ENCODE measurements around the gene COL9A3.
A peak's percentile ranks its signal among the peaks of the same experiment; 100 is the strongest.

The COL9A3 gene

DNA sequence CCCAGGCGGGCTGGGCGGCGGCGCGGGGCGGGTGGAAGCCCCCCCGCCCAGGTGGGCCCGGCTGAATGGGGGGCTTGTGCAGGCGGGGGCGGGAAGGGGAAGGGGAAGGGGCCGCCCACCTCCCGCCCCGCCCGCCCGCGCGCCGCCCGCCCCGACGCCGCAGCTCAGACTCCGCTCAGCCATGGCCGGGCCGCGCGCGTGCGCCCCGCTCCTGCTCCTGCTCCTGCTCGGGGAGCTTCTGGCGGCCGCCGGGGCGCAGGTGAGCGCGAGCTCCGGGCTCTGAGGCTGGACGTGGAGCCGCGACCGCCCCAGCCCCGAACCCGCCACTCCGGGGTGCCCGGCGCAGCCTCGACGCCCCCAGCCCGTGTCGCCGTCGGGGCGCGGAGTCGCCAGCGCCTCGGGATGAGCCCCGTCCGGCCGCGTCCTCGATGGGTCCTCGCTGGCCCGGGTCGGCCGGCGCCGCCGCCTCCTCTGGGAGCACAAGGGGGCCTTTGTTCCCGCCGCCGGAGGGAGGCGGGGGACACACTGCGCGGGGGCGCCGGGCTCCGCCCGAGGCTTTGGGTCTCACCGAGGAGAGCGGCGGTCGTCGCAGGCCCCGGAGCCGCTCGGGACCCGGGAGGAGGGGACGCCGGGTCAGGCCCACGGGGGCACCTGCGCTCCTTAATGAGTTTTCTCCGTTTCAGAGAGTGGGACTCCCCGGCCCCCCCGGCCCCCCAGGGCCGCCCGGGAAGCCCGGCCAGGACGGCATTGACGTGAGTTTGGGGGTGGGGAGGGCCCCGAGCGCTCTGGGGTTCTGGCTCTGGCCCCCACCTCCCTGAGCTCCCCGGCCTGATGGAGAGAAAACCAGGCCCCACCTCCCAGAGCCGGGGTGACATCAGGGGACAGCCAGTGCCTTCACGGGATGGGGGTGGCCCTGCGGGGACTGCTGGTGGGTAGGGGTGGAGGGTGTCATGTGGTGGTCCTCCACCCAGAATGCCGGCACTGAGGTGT, at the start of gene COL9A3:
COL9A3 (plus strand) TSS at position 167 of the 990 bp plus-strand sequence; CDS start at position 182, 15 bp downstream.
- peak; percentile 22 for DNase-seq

DNA sequence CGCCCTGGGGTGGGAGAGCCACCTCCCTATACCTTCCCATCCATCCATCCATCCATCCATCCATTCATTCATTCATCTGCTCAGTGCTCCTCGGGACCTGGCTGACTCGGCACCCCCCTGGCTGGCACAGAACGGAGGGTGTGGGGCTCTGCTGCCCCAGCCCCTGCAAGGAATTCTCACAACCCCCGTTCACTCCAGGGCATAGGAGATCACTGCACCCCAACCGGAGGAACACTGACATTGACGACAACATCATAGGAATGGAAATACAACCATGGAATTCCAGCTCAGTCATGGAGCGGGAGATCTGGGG, 48.7 kb upstream of the COL9A3 start:
- no peak for DNase-seq

DNA sequence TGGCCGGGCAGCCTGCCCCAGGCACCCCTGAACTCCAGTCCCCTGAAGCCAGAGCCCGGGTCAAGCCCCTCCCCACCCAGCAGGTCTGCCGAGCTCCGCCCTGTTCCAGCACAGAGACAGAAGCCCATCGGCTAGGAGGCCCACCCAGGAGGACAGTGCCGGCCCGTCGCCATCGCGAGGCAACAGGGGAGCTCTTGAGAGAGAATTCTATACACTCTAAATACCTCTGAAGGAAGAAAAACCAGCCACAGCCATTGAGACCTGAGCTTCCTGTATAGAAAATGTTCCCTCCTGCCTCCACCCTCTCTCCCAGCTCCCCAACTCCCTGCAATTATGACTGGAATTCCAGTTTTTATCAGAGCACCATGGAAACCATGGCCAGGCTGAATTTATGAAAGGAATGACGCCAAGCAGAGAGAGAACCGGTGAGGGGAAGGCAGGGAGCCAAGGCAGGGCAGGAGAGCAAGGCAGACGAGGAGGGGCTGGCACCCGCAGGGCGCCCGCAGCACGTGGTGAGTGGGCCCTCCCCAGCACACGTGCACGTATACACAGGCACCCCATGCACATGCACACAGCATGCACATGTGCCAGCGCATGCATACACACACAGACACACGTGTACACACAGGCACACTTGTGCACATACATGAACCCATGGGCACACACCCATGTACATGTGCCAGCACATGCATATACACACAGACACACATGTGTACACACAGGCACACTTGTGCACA, 48.1 kb upstream of the COL9A3 start:
- peak; percentile 62 for DNase-seq

DNA sequence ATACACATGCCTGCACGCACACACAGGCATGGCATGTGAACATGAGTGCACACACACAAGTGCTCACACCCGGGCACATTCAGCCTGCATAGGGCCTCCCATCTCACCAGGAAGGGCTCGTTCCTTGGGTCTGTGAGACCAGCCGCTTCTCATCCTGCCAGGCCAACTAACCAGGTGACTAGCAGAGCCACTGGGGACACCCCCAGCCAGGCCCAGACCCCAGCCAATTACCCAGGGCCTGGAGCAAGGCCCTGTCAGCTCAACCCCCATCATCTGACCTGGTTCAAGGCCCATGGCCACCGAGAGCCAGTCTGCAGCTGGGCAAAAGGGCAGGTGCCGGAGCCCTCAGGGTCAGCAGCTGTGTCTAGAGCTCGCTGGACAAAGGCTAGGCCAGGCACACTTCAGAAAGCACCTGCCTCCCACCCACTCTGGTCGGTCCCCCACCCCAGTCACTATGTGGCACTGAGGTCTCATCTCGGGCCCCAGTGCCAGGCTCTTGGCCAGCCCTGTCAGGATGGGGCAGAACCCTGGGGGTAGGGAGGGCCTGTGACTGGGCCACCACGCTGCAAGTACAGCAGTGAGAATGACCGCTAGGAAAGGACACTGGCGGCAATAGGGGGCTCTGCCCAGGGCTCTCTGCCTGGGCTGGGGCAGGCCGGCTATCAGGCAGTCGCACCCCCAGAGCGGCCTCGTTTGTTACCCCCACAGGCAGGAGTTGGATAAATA, 47.3 kb upstream of the COL9A3 start:
- no peak for DNase-seq

DNA sequence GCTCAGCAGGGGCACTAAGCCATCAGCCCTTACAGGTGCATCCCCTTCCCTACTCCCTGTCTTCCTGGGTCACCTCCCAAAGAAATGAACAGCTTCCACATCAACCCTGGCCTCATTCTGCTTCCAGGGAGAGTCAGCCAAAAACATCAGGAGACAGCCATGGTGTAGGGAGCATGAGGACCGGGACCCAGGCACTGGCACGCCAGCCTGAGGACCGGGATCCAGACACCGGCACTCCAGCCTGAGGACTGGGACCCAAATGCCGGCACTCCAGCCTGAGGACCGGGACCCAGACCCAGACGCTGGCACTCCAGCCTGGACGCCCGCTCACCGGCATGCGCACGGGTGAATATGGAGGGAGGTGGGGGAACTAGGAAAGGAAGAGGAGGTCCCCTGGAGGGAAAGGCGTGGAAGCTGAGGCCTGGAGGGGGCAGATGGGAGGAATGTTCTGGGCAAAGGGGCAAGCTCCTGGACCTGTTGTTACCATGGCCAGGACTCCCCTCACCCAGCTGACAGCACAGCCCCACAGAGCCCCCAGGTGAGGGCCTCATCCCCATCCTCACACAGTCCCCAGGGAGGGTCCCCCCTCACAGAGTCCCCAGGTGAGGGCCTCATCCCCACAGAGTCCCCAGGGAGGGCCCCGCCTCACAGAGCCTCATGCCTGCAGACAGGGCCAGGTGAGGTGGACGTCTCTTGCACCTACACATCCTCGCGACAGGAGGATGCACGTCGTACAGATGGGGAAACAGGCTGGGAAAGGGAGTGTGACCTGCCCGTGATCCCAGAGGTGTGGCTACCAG, 46.5 kb upstream of the COL9A3 start:
- no peak for DNase-seq

DNA sequence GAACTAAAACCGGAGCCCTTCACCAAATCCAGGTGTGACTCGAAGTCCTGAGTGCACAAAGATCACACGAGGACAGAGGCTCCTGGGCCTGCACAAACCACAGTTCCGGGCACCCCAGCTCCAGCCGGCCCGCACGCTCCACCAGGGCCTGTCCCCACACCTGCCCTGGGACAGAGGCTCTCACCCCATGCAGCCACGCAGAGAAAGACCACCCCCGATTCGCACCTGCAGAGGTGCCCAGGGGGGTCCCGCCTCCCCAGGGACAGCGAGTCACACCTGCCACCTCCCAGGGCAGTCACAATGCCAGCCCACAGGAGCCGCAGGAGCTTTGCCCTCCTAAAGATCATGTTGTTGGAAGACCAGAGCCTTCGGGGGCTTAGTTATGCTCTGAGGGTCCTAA, 45.9 kb upstream of the COL9A3 start:
- DNase-seq: no peak

DNA sequence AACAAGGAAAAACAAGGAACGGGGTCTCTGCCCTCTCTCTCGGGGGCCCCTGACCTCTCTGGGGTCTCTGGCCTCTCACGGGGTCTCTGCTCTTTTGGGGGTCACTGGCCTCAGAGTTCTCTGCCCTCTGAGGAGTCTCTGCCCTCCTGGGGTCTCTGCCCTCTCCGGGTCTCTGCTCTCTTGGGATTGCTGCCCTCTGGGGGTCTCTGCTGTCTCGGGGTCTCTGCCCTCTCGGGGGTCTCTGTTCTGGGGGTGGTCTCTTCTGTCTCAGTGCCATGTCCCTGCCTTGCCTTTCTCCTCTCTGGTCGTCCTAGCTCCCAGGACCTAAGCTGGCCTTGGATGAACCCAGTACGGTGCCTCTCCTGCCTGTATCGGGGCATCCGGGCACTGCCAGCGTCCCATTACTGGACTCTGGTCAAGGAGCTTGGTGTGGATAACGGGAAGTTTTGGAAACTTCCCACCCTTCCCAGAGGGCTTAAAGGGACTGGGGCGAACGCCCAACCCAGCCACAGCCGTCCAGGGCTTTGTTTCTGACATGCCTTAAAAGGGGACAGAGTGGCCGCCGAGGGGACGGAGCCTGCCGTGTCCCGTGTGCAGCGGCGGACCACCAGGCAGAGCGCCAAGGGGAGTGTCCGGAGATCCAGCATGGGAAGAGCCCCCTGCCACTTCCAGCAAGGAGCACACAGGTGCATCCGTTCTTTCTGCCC, 45.3 kb upstream of the COL9A3 start:
- DNase-seq: no peak

DNA sequence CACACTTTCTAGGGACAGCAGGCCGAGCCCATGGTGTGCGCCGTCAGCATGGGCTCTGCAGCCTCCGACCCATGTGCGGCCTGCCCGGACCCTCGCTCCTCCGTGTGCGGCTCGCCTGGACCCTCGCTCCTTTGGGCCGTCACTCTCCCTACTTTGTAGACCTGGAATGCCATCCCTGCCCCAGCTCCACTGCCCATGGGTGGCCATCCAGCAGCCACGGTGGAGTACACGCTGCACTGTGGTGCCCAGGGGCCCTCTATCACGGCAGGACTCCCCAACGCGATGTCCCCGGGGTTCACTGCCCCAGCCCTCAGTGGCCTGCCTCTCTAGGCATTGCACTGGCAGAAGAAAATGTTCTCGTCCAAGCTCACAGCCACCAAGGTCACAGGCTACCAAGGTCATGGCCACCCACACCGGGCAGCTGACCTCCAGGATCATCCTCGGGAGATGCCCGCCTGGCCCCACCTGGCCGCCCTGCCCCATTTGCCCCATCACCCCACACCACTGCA, 44.7 kb upstream of the COL9A3 start:
- no peak for DNase-seq

DNA sequence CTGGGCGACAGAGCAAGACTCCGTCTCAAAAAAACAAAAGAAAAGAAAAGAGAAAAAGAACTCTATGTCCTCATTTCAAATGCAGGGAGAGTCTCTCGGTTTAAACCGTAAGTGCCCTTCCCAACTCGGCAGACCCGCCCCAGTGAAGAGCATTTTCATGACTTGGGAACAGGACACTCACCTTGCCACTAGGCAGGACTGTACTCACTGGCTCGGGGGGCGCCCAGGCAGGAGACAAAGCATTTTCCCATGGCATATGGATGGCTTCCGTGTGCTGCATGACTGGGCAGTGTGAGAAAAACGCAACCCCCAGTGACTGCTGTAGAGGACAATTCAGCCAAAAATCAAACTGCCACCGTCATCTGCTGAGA, 44.2 kb upstream of the COL9A3 start:
- DNase-seq: no peak

DNA sequence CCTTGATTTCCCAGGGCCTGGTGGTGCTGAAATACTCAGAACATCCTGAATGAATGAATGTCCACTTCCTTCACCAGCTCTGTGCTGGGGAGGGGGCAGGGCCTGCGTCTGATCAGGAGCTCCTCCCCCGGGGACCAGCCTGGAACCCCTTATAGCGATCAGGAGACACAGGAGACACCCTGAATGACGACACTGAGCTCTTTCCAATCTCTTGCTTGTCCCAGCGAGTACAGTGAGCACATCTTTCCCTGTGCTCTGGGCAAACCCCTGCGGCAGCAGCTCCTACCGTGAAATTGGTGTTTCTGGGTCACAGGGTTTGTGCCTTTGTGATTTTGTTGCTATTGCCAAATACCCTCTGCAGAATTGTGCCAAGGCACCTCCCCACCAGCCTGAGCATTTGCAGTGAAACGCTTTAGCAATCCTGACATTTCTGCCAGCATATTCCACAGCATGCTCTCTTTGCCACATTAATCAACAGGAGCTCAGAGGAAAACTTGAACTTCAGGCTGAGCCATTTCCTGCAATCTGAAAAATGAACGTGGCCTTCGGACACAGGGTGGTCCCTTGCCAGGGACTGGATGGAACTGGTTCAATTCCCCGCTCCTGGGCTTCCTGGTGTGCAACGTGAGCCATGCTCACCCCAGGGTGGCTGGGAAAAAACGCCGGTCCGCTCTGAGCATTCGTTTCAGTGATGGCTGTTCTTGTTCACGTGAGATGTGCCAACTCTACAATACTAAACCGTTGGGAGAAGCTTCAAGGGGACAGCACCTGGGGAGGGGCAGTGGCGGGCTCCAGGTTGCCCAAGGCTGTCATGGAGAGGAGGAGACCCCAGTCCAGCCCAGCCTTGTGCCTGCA, 43.6 kb upstream of the COL9A3 start:
- no peak for DNase-seq

DNA sequence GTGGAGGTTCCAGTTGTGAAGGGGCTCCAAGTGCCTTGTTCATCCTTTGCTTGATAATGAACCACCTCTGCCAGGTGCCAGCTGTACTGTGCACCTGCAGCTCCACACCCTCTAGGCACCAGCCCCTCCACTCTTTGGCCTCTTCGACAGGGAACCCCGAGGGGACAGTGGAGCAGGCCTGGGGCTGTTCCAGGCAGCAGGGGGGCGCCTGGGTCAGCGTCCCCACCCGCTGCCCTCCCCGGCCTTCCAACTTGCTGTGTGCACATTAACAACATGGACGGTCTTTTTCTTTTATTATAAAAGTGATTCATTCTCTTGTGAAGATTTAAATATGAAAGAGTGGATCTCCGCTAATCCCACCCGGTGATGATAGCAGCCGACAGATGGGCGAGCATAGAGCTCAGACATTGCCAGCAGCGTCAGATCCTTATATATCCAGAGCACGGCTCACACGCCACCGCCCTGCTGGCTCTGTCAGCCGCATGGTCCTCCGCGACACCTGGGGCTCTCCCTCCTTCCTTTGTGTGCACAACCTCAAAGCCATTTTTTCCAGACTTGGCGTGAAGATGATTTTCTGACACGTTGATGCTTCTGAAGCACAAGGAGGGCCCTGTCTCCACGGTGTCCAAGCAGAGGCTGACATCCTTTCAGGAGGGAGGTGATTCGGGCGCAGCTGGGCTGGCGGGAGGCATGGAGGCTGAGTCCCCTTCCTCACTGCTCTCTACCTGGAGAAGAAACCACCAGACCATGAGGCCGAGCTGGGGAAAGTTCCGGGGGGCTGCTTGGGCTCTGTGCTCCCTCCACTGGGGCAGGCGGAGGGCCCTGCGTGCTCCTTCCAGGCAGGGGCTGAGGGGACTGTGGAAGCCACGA, 42.8 kb upstream of the COL9A3 start:
- no peak for DNase-seq

DNA sequence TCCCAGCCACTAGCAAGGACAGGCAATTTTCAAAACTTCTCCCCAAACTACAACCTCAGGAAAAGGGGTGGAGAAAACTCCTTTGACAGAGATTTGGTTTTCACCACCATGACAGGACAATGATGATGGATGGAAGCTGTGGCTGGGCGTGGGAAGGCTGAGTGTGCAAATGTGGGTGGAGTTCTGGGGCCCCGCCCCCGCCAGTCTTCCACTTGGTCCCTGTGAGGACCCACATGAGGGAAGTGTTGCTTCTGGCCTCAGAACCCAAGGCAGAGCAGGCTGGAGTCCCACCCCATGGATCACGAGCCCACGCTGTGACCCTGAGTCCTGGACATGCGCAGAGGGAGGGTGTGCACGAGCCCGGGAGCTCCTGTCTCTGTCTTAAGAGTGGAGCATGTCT, 42.1 kb upstream of the COL9A3 start:
- DNase-seq: no peak

DNA sequence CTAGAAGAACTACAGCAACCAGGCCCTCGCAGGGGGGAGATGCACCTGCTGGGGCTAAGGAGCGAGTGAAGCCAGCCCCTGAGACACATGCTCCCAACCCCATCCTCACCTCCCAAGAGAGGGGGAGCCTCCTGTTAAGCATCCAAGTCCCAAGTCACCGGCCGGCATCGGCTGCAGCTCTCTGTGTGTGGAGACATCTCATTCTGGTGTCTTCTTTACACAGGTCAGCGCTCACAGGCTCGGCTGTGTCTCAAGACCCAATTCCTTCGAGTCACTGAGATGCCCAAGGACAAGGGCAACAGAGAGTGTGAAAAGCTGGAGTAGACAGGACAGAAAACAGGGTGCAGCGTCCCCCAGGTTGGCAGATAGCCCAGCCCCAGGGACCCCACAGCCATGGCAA, 41.6 kb upstream of the COL9A3 start:
- no peak for DNase-seq

DNA sequence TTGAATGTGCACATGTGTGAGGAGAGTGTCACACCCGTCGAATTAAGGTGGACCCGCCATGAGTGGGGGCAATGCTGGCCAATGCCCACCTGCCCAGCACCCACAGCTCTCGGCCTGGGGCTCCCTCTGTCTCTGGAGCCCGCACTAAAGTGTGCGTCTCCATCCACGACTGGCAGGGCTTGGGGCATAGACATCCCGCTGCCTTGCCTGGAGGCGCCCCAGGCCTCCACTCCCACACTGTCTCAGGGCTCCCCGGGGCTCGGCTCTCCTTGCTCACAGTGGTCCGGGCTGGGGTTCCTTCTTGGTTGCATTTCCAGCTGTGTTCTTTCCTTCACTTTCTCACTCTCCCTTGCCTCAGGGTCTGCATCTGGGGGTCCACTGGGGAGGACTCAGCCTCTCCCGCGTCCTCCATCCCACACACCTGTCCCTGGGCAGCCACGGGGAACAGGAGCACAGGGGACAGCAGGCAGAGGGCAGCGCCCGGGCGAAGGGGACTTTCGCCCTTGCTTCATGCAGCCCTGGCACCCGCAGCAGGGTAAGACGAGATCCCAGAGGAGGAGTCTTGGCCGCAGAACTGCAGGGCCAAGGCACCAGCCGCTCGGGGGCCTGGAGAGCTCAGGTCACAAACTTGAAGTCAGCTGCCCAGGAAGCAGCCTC, 40.7 kb upstream of the COL9A3 start:
- no peak for DNase-seq

DNA sequence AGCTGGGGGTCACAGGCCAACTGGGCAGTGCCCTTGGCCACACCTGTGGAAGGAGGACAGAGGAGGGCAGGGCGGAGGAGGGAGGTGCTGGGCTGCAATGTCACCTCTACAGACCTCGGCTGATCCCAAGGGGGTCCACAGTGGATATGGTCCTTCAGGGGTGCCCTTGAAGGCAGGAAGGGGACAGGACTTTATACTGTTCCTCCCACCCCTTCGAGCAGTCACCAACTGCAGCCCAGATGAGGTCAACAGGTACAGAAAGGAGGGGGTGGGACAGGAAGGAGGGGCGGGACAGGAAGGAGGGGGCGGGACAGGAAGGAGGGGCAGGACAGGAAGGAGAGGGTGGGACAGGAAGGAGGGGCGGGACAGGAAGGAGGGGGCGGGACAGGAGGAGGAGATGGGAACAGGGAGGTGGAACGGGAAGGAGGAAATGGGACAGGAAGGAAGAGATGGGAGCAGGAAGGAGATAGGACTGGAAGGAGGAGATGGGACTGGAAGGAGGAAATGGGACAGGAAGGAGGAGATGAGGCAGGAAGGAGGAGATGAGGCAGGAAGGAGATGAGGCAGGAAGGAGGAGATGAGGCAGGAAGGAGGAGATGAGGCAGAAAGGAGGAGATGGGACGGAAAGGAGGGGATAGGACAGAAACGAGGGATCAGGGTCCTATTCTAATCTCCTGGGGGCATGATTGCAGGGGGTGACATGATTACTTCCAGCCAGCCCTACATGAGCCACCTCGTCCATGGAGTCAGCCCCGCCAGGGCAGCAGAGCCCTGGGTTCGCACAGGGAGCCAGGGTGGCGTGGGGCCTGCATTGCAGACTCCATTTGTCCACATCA, 39.9 kb upstream of the COL9A3 start:
- DNase-seq: no peak

DNA sequence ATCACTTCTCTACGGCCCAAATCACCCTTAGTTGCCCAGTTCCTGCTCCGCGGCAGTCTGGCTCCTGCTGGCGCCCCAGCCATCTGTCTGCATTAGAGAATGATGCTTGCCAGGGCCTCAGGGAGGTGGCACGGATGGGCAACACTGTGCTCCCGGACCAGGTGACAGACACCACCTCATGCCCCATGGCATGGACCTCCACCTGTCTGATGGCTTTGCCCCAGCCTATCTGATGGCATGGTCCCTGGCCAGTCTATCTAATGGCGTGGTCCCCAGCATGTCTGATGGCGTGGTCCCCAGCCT, 39.4 kb upstream of the COL9A3 start:
- DNase-seq: no peak

DNA sequence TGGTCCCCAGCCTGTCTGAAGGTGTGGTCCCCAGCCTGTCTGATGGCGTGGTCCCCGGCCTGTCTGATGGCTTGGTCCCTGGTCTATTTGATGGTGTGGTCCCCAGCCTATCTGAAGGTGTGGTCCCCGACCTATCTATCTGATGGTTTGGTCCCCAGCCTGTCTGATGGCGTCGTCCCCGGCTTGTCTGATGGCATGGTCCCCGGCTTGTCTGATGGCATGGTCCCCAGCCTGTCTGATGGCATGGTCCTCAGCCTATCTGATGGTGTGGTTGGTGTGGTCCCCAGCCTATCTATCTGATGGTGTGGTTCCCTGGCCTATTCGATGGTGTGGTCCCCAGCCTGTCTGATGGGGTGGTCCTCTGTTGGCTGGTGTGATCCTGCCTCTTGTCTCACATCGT, 38.8 kb upstream of the COL9A3 start:
- no peak for DNase-seq

DNA sequence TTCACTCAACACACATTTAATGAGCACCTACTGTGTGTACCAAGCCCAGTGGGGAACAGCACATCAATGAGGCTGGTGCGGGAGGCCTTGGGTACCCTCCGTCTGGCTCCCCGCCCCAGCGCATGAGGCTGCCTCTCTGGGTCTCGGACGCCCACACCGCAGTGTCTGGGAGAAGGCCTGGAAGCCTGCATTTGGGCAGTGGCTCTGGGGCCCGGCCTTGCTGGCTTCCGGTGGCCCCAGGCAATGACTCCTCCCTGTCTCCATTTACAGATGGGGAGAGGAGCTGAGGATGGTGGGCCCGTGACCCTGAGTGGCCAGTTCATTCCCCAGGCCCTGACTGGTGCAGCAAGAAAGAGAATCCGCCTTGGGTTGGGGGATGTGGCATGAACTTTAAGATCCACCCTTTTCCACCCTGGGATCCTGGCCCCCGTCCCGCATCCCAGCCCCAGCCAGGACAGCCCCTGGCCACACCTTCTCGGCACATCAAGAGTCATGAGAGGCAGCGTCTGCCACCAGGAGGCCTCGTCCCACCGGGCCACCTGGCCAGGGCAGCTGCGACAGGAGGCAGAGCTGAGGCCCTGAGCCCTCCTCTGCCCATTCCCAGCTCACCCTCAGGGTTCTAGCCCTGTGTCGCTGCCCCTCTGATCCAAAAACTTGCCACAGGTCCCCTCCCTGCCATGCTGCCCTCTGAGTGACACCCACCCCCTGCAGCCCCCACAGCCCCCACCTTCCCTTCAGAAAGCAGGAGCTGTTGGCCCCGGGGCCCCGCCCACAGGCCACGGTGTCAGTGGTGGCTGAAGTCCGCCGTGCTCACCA, 38.0 kb upstream of the COL9A3 start:
- DNase-seq: no peak
